NCI-H1436 treated with DMSO at 0.1 percent for 48 hours (cell line): ENCODE data around the gene ZNF536.

ENCODE experiments used
- DNase-seq: peaks from one replicate; lab custom pipeline; 2025; lab: John Stamatoyannopoulos, UW

ZNF536 gene

GRCh38 chr19:30364866-30365800 lies 7.1 kb upstream of the ZNF536 start:
- no peak for DNase-seq

- no peak for DNase-seq
These were observed 5.9 kb upstream of the ZNF536 start for GRCh38 chr19:30366282-30366681.

- DNase-seq = no peak
These were observed 5.2 kb upstream of the ZNF536 start for GRCh38 chr19:30367006-30367405.

- no peak for DNase-seq
These were observed 4.8 kb upstream of the ZNF536 start for GRCh38 chr19:30367421-30367820.

GRCh38 chr19:30369833-30370232 lies 2.4 kb upstream of the ZNF536 start:
- DNase-seq = no peak

- no peak for DNase-seq
These were observed 885 bp upstream of the ZNF536 start for GRCh38 chr19:30371161-30371836.

- DNase-seq = no peak
These were observed 1.4 kb downstream of the ZNF536 start for GRCh38 chr19:30373593-30373992.

- no peak for DNase-seq
These were observed 2.3 kb downstream of the ZNF536 start for GRCh38 chr19:30374539-30374864.

- no peak for DNase-seq
These were observed 2.8 kb downstream of the ZNF536 start for GRCh38 chr19:30374865-30375552.

GRCh38 chr19:30375553-30376031 lies 3.4 kb downstream of the ZNF536 start:
- no peak for DNase-seq

- no peak for DNase-seq
These were observed 4.1 kb downstream of the ZNF536 start for GRCh38 chr19:30376272-30376671.

- no peak for DNase-seq
These were observed 4.7 kb downstream of the ZNF536 start for GRCh38 chr19:30376826-30377425.

- DNase-seq = no peak
These were observed 6.5 kb downstream of the ZNF536 start for GRCh38 chr19:30378701-30379100.

GRCh38 chr19:30379841-30380610 lies 7.8 kb downstream of the ZNF536 start:
- DNase-seq = no peak

- no peak for DNase-seq
These were observed 9.2 kb downstream of the ZNF536 start for GRCh38 chr19:30381366-30381765.

- no peak for DNase-seq
These were observed 13.0 kb downstream of the ZNF536 start for GRCh38 chr19:30385174-30385573.

GRCh38 chr19:30385666-30386065 lies 13.5 kb downstream of the ZNF536 start:
- DNase-seq = no peak

- DNase-seq = no peak
These were observed 14.5 kb downstream of the ZNF536 start for GRCh38 chr19:30386551-30387143.

GRCh38 chr19:30387311-30388115 lies 15.3 kb downstream of the ZNF536 start:
- no peak for DNase-seq

- no peak for DNase-seq
These were observed 16.1 kb downstream of the ZNF536 start for GRCh38 chr19:30388327-30388726.
